ENCODE results near the gene UGT1A5.

UGT1A5 gene

DNA sequence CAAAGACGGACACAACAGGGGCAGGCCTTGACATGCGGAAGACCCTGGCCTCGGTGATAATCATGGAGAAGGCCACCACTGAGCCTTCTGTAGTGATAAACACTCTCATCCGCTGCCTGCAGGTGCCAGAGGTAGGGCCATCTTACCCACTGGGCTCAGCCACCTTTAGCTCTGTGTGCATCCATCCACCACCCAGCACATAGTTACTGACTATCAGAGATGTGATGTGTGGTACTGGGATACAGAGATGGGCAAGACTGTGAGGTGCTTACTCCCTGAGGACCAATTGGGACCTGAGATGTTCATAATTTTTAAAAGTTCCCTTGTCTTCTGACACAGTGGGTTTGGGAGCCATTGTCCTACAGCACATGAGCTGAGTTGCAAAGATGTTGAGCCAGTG lies 67.0 kb downstream of the UGT1A5 start:
- no peak for DNase-seq (ENCODE audit: low read depth in 2 of 2, low spot score in 1 of 2)

DNA sequence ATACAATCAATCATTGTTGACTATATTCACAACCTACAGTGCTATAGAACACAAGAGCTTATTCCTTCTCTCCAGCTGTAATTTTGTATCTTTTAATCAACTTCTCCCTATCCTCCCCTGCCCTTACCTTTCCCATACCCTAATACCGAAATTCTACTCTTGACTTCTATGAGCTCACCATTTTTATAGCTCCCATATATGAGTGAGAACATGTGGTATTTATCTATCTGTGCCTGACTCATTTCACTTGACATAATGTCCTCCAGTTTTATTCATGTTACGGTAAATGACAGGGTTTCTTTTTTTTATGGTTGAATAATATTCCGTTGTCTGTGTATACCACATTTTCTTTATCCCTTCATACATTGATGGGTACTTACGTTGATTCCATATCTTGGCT lies 68.1 kb downstream of the UGT1A5 start:
- no peak for DNase-seq (ENCODE audit: low read depth in 2 of 2, low spot score in 1 of 2)

GRCh38 chr2:233789554-233789953 lies 76.8 kb downstream of the UGT1A5 start:
- no peak for DNase-seq (ENCODE audit: low read depth in 2 of 2, low spot score in 1 of 2)

DNA sequence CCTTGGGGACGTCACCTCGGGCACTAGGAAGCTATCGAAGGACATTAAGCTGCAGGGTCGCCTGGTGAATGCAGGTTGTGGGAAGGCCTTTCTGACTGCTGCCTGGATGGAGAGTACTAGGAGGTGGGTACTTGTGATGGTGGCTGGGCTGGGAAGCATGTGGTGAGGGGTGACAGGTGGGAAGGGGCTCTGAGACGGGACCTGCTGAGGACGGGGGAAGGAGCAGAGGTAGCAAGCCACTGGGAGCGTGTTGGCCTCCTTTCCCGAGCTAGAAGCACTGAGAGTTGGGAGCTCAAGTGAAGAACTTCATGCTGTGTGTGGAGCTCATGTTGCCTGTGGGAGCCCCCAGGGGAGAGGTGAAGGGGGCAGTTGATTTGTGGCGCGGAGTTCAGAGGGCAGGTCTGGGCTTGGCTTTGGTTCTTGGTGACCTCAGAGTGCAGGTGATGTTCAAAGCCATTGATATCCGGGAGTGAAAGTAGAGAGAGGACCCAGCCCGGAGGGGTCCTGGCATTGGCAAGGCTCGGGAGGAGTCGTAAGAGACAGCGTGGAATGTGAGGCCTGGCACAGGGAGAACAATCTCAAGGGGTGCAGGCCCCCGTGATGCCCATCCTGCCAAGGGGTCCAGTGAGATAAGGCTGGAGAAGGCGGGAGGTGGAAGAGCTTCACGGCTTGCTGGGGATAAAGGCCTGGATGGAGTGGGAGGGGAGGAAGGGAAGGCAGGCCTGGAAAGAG lies 78.6 kb downstream of the UGT1A5 start:
- DNase-seq (ENCODE audit: low read depth in 2 of 2, low spot score in 1 of 2), result no peak

DNA sequence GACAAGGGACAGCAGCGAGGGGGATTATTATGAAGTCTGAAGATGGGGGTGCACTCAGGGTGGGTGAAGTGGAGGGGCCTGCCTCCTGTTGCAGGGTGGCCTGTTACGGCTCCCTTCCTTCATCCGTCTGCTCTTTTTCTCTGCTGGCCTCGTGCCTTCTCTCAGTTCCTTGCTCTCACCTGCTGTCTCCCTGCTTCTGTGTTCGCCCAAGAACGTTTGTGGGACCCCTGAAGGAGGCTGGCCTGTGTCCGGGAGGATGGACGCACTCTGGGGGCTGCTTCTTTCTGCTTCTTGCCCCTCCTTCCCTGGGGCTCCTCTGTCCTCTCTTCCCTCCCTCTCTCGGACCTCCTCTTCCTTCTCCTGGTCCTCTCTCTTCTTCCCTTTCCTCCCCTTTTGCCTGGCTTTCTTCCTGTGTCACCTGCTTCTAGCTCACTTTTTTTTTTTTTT lies 79.2 kb downstream of the UGT1A5 start:
- no peak for DNase-seq (ENCODE audit: low read depth in 2 of 2, low spot score in 1 of 2)

- no peak for DNase-seq (ENCODE audit: low read depth in 2 of 2, low spot score in 1 of 2)
These were observed 80.0 kb downstream of the UGT1A5 start for GRCh38 chr2:233792720-233793119.

- DNase-seq (ENCODE audit: low read depth in 2 of 2, low spot score in 1 of 2), result no peak
These were observed 80.9 kb downstream of the UGT1A5 start for GRCh38 chr2:233793465-233794127.

- DNase-seq (ENCODE audit: low read depth in 2 of 2, low spot score in 1 of 2), result no peak
These were observed 81.5 kb downstream of the UGT1A5 start for GRCh38 chr2:233794128-233794658.

GRCh38 chr2:233795735-233796171 lies 83.0 kb downstream of the UGT1A5 start:
- no peak for DNase-seq (ENCODE audit: low read depth in 2 of 2, low spot score in 1 of 2)

DNA sequence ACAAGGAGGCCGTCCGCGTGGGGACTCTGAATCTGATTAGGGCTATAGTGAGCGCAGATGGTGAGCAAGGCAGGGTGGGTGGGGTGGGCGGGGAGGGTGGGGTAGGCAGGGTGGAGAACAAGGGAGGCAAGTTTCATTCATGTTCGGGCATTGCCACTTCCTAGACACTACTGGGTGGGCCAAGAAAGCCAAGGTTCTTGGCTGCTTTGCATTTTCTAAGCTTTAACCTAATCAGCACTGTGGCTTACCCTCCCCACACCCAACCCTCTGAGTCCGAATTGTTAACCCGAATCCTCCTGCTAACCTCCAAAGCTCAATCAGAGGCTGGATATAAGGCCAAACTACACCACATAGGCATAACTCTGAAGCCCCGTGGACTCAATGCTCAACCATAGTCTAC lies 83.5 kb downstream of the UGT1A5 start:
- no peak for DNase-seq (ENCODE audit: low read depth in 2 of 2, low spot score in 1 of 2)

DNA sequence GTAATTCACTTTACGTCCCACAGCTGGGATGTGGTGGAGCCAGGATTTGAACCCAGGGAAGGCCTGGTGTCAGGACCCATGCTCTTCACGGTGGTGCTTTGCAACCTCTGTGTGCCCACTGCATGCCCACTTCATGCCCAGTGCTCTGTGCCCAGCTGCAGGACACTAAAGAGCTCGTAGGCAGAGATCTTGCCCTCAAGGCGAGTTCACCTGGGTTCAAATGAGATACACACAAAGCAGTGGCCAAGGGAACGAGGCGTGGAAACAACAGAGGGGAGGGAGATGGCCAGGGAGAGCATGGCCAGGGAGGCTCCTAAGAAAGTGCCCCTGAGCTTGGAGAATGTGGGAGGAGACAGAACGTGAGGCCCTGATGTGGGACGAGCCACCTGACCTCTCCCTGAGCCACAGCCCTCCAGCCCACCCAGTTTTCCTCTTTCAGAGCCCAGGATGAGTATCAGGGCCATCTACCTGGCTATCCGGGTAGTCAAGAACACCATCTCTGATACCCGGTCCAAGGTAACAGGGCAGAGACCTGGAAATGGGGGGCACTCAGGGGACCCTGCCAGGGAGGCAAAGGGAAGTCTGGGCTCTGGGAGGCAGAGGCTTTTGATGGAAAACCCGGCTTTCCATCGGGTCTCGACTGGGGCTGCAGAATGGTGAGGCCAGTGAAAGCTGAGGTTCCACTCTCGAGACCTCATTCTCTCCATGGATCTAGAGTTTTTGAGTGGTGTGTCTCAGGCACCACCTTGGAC lies 85.8 kb downstream of the UGT1A5 start:
- DNase-seq (ENCODE audit: low read depth in 2 of 2, low spot score in 1 of 2), result no peak

- no peak for DNase-seq (ENCODE audit: low read depth in 2 of 2, low spot score in 1 of 2)
These were observed 86.5 kb downstream of the UGT1A5 start for GRCh38 chr2:233799087-233799665.

DNA sequence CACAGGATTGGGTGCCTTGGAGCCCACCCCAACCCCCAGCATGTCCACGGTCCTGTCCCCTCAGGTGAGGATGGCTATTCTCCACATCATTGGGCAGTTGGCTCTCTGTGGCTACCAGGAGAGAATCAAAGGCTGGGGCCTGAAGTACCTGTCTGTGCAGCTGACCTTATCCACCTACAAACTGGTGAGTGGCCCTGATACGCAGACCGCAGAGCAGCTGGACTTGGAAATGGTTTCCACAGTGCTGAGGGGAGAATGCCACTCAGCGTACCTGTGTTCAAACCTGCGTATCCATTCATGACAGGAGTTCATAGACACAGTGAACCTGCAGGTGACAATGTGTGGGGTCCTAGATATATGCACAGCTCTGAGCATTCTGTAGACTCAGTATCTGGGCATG lies 87.0 kb downstream of the UGT1A5 start:
- no peak for DNase-seq (ENCODE audit: low read depth in 2 of 2, low spot score in 1 of 2)

GRCh38 chr2:233800208-233800607 lies 87.5 kb downstream of the UGT1A5 start:
- DNase-seq (ENCODE audit: low read depth in 2 of 2, low spot score in 1 of 2), result no peak

DNA sequence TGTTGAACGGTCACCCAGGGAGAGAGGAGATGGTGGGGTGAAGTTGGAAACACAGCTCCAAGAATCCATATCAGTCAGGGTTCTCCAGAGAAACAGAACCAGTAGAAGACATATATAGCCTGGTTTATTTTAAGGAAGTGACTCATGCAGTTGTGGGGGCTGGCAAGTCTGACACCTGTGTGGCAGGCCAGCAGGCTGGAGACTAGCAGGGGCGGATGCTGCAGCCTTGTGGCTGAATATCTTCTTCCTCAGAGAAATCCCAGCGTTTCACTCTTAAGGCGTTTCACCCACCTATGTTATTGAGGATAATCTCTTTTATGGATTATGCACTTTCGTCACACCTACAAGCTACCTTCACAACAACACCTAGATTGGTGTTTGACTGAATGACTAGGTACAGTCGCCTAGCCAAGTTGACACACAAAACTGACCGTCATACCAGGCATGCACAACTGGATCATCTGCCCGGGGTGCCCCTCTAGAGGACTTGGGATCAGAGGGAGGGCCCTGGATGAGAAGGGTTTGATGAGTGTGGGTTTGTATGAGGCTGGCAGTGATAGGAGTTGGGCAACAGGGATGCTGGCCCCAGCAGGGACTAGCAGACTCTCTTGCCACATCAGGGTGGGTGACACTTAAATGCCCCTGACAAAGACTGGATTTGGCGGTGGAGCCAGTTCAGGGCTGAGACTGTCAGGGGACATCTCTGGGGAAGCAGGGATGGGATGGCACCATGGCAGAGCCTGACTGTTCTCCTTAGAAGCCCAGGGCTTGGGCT lies 88.8 kb downstream of the UGT1A5 start:
- no peak for DNase-seq (ENCODE audit: low read depth in 2 of 2, low spot score in 1 of 2)

DNA sequence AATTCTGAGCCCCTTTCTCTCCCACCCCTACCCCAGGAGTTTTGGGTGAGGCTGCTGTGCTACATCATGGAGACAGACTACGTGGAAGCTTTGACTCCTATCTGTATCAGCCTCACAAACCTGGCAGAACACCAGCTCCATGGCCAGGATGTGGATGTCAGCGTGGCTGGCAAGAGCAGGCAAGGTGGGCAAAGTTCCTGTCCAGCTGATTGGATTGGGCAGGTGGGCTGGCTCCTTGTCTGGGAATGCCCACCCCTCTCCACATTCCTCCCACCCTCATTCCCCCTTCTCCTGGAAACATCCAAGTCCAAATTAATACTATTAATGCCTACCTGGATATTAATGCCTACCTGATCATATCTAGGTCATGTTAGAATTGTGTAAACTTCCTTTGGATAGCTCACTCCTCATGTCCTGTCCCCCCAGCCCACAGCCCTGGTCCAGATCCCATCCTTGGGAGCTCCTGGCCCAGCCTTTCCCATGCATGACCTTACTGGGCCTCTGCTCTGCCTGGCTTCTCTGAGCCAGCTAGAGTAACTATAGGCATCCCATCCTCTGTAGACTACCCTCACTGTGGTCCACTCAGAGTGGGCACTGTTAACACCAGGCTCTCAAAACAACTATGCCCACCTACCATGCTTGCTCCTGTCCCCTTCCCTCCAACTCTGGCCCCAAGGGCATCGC lies 89.6 kb downstream of the UGT1A5 start:
- DNase-seq (ENCODE audit: low read depth in 2 of 2, low spot score in 1 of 2), result no peak

DNA sequence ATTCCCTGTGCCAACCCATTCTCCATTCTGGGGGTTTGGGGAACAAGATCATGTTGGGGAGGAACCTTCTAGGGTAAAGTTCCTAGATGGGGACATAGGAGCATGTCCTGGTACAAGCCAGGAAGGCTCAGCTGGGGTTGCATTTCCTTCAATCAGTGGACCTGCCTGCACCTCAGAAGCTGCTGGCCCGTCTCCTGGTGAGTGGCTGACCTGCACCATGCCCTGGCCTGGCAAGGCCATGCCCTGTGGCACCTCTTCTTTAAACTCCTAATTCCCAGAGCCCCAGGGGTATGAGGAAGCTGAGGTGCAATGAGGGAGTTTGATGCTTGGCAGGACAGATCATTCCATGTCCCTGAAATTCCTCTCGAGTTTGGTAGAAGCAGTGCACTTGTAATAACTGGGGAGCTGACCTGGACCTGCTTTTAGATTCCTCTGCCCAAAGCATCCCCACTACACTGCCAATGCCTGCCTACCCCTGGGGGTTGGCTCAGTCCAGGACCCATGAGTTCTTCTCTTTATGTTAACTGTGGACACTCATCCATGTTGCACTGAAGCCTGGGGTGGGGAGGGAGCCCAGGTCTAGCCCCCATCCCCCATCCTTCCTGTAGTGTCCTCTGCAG lies 90.7 kb downstream of the UGT1A5 start:
- no peak for DNase-seq (ENCODE audit: low read depth in 2 of 2, low spot score in 1 of 2)

DNA sequence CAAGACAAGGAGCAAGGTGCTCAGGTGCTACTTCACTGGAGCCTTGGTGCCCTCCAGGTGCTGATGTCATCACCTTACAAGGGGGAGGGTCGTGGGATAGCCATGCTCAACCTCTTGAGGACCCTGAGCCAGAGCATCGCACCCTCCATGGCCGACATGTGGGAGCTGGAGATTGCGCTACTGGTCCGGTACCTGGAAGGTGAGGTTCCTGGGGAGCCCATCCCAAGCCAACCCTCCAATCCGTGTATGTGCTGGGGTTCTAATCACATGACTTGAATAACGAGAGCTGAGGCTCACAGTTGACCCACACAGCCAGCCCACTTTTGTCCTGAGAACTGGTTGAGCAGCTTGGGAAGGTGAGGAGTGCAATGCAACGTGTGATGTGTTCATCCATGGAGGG lies 91.3 kb downstream of the UGT1A5 start:
- DNase-seq (ENCODE audit: low read depth in 2 of 2, low spot score in 1 of 2), result no peak

GRCh38 chr2:233807215-233807865 lies 94.6 kb downstream of the UGT1A5 start:
- no peak for DNase-seq (ENCODE audit: low read depth in 2 of 2, low spot score in 1 of 2)
